ENCODE measurements around the gene APPL2.
"Not testable (repeated sequence)": the region's sequence is repeated elsewhere in the genome, so short reads cannot be mapped to it uniquely, and the experiment has no call there.

APPL2 gene

DNA sequence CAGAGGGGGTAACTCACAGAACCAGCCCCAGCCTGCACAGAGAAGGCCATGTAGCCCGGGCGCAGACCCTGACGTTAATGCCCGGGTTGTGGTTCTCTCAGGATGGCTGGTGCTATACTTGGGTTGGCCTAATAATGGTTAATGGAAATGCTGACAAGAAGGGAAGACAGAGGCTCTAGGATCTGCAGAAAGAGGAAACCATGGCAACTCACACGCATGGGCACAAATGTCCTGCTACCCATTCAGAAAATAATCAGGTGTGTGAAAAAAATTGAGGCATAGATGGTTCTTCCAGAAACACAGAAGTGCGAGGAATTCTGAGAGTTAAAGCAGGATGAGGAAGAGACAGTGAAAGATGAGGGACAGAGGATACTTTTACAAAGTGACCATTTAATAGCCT lies 33.8 kb downstream of the APPL2 start:
- H3K4me1 Mint-ChIP-seq (ENCODE audit: low read depth): peaks cover 2% of the 10 kb centered on the region
- no peaks in the 10 kb centered on the region for H3K9me3 Mint-ChIP-seq (ENCODE audit: low read depth)
- H3K27me3 Mint-ChIP-seq: no peaks in the 10 kb centered on the region
- peaks cover 5% of the 10 kb centered on the region for H3K36me3 Mint-ChIP-seq
- no peak overlapping the region for H3K27ac Mint-ChIP-seq
- no peak overlapping the region for H3K4me3 Mint-ChIP-seq

DNA sequence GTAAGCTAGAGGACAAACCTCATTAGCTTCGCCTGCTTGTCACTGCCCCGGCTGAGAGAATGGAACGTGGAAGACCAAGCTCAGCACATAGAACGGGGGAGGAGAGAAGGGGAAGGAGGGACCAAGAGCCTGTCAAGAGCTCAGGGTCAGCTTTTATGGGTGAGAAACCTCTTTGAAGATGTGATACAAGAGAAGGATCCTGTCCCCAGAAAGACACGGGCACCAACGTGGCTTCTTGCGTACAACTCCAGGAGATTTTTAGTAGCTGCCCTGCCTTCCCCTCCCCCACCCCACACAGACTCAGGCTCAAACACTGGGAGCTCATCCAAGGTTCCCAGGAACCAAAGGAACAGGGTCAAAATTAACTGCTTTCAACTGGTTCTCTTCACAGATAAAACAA lies 34.7 kb downstream of the APPL2 start:
- Mint-ChIP-seq H3K36me3 (peaks cover 3% of the 10 kb centered on the region), H3K4me1 (ENCODE audit: low read depth) (peaks cover 2% of the 10 kb centered on the region), H3K27me3 (no peaks in the 10 kb centered on the region), H3K9me3 (ENCODE audit: low read depth) (no peaks in the 10 kb centered on the region), H3K27ac (no peak overlapping the region), H3K4me3 (no peak overlapping the region)

DNA sequence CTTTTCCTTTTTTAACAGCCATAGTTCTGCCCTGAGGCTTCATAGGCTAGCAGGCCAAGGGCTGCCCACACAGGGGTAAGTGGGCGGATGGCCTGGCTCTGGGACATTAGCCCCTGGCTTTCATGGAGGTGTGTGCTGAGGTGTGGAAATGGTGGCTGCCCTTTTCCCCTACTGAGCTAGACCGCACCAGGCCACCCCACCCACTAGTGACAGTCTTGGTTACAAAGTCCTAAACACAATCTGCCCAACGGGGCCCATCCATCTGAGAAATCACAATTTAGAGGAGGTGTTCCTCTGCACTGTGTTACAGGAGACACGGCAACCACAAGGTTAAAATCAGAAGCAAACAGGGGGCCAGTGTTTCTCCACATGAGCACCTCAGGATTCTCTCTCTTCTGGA lies 35.6 kb downstream of the APPL2 start:
- H3K4me3 Mint-ChIP-seq: no peak overlapping the region
- peaks cover 5% of the 10 kb centered on the region for H3K36me3 Mint-ChIP-seq
- H3K27ac Mint-ChIP-seq: no peak overlapping the region
- H3K27me3 Mint-ChIP-seq: no peaks in the 10 kb centered on the region
- H3K9me3 Mint-ChIP-seq (ENCODE audit: low read depth): no peaks in the 10 kb centered on the region
- peaks cover 2% of the 10 kb centered on the region for H3K4me1 Mint-ChIP-seq (ENCODE audit: low read depth)

DNA sequence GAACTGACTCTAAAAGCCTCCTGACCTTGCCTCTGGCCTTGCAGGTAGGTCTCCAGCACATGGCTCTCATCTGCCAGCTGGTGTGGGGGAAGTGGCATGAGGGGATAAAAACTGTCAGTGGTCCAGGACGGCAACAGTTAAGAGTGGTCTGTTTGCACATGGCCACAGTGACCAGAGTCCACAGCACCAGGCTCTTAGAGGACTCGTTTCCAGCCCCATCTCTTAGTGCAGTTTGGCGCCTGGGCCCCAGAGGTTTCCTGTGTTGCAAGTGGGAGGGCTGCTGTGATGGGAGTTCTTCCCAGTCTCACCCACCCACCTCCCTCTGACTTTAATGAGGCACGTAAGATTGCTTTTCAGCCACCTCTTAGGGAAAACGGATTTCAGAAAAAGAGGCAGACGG lies 37.0 kb downstream of the APPL2 start:
- no peak overlapping the region for H3K27ac Mint-ChIP-seq
- H3K4me3 Mint-ChIP-seq: no peak overlapping the region
- no peaks in the 10 kb centered on the region for H3K27me3 Mint-ChIP-seq
- no peaks in the 10 kb centered on the region for H3K4me1 Mint-ChIP-seq (ENCODE audit: low read depth)
- peaks cover 7% of the 10 kb centered on the region for H3K36me3 Mint-ChIP-seq
- no peaks in the 10 kb centered on the region for H3K9me3 Mint-ChIP-seq (ENCODE audit: low read depth)

DNA sequence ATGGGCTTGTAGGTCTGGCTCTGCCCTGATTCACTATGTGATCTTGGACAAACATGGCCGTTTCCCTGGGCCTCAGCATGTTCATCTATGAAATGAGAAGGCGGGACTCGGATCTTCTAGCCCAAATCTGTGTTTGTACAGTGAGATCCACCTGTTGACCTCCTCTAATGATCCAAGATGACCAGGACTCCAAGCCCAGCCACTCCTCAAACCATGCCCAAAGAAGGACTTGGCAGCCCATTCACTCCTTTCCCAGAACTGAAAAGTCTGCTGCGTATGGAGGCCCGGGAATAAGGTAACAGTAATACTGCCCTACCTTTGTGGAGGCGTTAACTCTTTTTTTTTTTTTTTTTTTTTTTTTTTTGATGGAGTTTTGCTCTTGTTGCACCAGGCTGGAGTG lies 39.9 kb downstream of the APPL2 start:
- no peaks in the 10 kb centered on the region for H3K27me3 Mint-ChIP-seq
- H3K36me3 Mint-ChIP-seq: peaks cover 6% of the 10 kb centered on the region
- no peaks in the 10 kb centered on the region for H3K4me1 Mint-ChIP-seq (ENCODE audit: low read depth)
- H3K27ac Mint-ChIP-seq: no peak overlapping the region
- H3K9me3 Mint-ChIP-seq (ENCODE audit: low read depth): no peaks in the 10 kb centered on the region
- H3K4me3 Mint-ChIP-seq: no peak overlapping the region

DNA sequence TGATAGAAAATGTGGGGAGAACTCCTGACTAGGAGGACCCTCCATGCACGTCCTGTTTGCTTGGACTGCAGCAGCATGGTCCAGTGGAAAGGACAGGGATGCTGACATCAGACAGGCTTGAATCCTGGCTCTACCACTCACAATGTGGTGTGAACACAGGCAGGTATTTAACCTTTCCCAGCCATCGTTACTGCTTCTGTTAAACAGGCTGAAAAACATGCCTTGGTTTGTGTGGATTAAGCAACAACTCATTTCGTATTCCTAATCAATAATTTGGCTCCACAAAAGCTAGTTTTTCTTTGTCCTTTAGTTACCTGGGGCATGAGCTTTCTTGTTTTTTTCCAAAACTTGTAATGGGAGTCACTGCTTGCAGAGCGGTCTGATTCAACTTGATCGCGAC lies 41.0 kb downstream of the APPL2 start:
- no peak overlapping the region for H3K4me3 Mint-ChIP-seq
- H3K9me3 Mint-ChIP-seq (ENCODE audit: low read depth): no peaks in the 10 kb centered on the region
- no peak overlapping the region for H3K27ac Mint-ChIP-seq
- no peaks in the 10 kb centered on the region for H3K4me1 Mint-ChIP-seq (ENCODE audit: low read depth)
- peaks cover 8% of the 10 kb centered on the region for H3K36me3 Mint-ChIP-seq
- H3K27me3 Mint-ChIP-seq: no peaks in the 10 kb centered on the region

DNA sequence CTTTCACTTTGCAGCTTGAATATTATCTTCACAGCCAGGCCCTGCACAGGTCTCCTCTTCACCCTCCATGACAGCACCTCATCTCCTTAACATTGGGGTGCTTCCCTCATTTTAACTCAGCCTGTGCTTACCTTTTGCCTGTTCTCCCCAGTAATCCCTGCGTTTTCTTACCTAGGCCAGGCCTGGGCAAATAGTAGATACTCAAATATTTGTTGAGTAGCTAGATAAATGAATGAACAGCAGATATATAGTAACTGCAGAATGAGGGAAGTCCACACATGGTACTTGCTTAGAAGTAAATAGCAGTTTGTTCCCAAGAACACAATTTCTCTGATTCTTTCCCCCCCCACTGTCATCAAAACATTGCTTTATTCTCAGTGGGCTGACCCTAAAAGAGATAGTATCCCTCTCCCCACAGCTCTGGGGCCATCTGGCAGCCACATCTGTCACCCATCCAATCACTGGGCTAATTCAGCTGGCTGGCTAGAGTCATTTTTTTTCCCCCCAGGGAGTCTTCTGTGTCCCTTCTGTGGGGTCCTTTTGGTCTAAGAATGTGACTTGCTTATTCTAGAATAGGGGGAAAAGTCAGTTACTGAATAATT lies 43.2 kb downstream of the APPL2 start:
- Mint-ChIP-seq H3K4me1 (ENCODE audit: low read depth) (no peaks in the 10 kb centered on the region), H3K36me3 (peaks cover 16% of the 10 kb centered on the region), H3K27me3 (no peaks in the 10 kb centered on the region), H3K4me3 (no peak overlapping the region), H3K9me3 (ENCODE audit: low read depth) (no peaks in the 10 kb centered on the region), H3K27ac (no peak overlapping the region)

DNA sequence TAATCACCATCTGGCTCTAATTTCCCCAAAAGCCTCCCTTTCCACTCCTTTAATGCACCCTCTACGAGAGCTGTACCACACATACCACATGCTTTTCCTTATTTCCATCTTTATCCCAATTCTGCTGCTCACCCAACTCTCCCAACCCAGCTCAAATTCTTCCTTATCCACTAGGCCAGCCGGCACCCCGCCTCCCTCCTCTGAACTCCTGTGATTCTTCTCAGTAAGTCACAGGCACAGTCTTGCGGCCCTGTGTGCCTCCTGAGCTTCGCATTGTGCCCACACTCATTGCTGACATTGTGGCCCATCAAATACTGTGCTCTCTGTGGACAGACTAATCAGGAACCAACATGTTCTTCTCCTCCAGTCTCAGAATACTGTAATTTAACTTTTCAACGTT lies 45.4 kb downstream of the APPL2 start:
- no peak overlapping the region for H3K4me3 Mint-ChIP-seq
- H3K4me1 Mint-ChIP-seq (ENCODE audit: low read depth): no peaks in the 10 kb centered on the region
- H3K27me3 Mint-ChIP-seq: no peaks in the 10 kb centered on the region
- H3K36me3 Mint-ChIP-seq: peaks cover 23% of the 10 kb centered on the region
- H3K27ac Mint-ChIP-seq: peak overlapping the region; percentile 5
- H3K9me3 Mint-ChIP-seq (ENCODE audit: low read depth): no peaks in the 10 kb centered on the region

DNA sequence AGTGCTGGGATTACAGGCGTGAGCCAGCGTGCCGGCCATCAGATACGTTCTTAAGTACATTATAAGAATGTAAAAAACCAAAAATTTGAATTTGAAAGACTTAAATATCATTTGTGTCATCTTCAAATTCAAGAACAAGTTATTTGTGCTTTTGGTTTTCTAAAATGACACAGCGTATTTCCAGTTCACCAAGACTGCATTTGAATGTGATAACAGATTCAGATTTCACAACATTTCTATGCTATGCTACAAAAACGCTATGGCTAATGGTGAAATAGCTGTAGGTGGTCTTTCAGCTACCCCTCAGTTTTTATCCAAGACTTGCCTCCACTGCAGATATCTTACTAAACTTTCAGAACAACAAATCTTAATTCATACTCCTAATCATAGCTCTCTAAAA lies 46.7 kb downstream of the APPL2 start:
- Mint-ChIP-seq H3K9me3 (ENCODE audit: low read depth) (no peaks in the 10 kb centered on the region), H3K27ac (peak overlapping the region; percentile 1), H3K4me1 (ENCODE audit: low read depth) (no peaks in the 10 kb centered on the region), H3K27me3 (no peaks in the 10 kb centered on the region), H3K4me3 (no peak overlapping the region), H3K36me3 (peaks cover 23% of the 10 kb centered on the region)

DNA sequence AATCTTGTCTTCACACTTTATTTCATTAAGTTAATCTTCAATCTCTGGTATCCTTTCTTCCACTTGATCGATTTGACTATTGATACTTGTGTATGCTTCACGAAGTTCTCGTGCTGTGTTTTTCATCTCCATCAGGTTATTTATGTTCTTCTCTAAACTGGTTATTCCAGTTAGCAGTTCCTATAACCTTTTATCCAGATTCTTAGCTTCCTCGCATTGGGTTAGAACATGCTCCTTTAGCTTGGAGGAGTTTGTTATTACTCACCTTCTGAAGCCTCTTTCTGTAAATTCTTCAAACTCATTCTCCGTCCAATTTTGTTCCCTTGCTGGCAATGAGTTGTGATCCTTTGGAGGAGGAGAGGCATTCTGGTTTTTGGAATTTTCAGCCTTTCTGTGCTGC lies 52.0 kb downstream of the APPL2 start:
- not testable (repeated sequence) for H3K4me1 Mint-ChIP-seq (ENCODE audit: low read depth); H3K4me3 Mint-ChIP-seq; H3K27ac Mint-ChIP-seq; H3K27me3 Mint-ChIP-seq
- H3K9me3 Mint-ChIP-seq (ENCODE audit: low read depth): peaks cover 11% of the 10 kb centered on the region
- H3K36me3 Mint-ChIP-seq: peaks cover 46% of the 10 kb centered on the region

DNA sequence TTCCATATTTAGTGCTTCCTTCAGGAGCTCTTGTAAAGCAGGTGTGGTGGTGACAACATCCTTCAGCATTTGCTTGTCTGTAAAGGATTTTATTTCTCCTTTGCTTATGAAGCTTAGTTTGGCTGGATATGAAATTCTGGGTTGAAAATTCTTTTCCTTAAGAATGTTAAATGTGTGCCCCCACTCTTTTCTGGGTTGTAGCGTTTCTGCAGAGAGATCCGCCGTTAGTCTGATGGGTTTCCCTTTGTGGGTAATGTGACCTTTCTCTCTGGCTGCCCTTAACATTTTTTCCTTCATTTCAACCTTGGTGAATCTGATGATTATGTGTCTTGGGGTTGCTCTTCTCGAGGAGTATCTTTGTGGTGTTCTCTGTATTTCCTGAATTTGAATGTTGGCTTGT lies 52.6 kb downstream of the APPL2 start:
- peaks cover 11% of the 10 kb centered on the region for H3K9me3 Mint-ChIP-seq (ENCODE audit: low read depth)
- not testable (repeated sequence) for H3K4me1 Mint-ChIP-seq (ENCODE audit: low read depth); H3K27ac Mint-ChIP-seq; H3K27me3 Mint-ChIP-seq; H3K4me3 Mint-ChIP-seq
- peaks cover 44% of the 10 kb centered on the region for H3K36me3 Mint-ChIP-seq

DNA sequence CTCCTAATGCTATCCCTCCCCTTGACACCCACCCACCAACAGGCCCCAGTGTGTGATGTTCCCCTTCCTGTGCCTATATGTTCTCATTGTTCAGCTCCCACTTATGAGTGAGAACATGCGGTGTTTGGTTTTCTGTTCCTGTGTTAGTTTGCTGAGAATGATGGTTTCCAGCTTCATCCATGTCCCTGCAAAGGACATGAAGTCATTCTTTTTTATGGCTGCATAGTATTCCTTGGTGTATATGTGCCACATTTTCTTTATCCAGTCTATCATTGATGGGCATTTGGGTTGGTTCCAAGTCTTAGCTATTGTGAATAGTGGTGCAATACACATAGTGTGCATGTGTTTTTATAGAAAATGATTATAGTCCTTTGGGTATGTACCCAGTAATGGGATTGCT lies 56.9 kb downstream of the APPL2 start:
- not testable (repeated sequence) for H3K4me3 Mint-ChIP-seq
- Mint-ChIP-seq H3K36me3 (peaks cover 38% of the 10 kb centered on the region), H3K27ac (peak overlapping the region; percentile 34)

DNA sequence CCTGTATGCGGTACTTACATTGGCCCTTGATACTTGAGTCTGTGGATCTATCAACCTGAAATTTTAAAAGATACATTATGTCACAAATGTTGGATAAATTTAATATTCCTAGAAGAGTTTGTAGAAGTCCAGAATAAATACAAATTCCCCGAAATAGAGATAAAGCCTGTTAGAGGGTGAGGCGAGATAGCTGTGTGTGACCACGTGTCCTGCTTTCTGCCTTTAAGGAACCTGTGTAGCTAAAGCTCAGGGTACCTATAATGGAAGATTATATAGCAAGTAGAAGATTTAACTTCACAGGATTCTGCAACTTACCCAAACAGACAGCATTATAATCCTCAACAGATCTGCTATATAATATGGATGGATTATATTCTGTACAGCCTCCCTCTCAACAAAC lies 58.8 kb downstream of the APPL2 start:
- peaks cover 5% of the 10 kb centered on the region for H3K4me1 Mint-ChIP-seq (ENCODE audit: low read depth)
- no peaks in the 10 kb centered on the region for H3K27me3 Mint-ChIP-seq
- H3K4me3 Mint-ChIP-seq: no peak overlapping the region
- peaks cover 23% of the 10 kb centered on the region for H3K36me3 Mint-ChIP-seq
- peaks cover 7% of the 10 kb centered on the region for H3K9me3 Mint-ChIP-seq (ENCODE audit: low read depth)
- no peak overlapping the region for H3K27ac Mint-ChIP-seq

More for the DNA sequence above, 56.9 kb downstream of the APPL2 start:
- H3K4me1 Mint-ChIP-seq (ENCODE audit: low read depth); H3K27me3 Mint-ChIP-seq: not testable (repeated sequence)
- peaks cover 11% of the 10 kb centered on the region for H3K9me3 Mint-ChIP-seq (ENCODE audit: low read depth)

DNA sequence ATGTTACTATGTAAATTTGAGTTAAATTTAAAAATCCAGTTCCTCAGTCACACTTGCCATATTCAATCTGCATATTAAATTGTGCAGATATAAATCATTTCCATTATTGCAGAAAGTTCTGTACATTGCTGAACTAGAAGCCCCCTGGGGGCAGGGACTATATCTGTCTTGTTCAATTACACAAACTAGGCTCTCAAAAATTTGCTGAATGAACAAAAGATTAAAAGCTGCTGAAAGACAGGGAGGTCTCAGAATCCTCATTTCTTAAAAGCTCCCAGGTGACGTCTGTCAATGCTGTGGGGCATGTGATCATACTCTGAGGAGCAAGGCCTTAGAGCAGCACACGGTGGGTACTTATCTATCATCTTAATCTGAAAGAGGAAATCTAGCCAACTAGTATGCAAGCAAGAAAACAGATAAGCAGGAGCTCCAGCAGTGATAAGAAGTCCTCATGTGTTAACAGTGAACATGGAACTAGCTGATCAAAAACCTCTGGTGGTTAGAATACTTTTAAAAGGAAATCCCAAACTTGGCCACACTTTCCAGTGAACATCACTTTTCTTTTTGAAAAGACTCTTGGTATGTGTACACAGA lies 60.5 kb downstream of the APPL2 start:
- Mint-ChIP-seq H3K27me3 (no peaks in the 10 kb centered on the region), H3K27ac (peak overlapping the region; percentile 50)

DNA sequence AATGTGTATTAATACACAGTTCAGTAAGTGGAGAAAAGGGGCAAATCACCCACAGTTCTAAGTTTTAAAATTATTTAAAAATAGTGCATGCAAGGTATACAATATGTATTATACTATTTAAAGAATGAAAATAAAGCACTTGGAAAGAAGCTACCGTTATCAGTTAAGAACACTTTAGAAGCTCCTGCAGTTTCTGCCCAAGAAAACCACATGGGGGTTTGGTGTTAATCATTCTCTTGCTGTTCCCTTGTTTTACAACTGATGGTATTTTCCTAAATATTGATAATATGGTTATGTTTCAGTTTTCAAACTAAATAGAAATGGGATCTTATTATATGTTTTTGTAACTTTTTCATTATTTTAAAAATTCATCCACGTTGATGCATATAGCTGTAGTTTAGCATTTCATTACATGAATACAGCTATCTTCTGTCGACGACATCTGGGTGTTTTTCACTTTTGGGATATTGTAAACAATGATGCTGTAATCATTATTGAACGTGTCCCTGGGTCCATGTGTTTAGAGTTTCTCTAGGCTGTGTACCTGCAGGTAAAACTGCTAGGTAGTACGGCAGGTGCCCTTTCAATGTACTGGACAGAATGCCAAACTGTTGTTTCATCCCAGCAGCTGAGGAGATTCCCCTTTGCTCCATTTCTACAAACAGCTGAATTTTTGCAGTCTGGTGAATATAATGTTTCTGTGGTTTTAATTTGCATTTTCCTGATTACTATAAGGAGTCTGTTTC lies 64.1 kb downstream of the APPL2 start:
- H3K9me3 Mint-ChIP-seq (ENCODE audit: low read depth): no peaks in the 10 kb centered on the region
- H3K27ac Mint-ChIP-seq: peak overlapping the region; percentile 38
- peaks cover 4% of the 10 kb centered on the region for H3K36me3 Mint-ChIP-seq
- H3K4me3 Mint-ChIP-seq: no peak overlapping the region
- no peaks in the 10 kb centered on the region for H3K27me3 Mint-ChIP-seq
- H3K4me1 Mint-ChIP-seq (ENCODE audit: low read depth): peaks cover 5% of the 10 kb centered on the region

More for the DNA sequence above, 60.5 kb downstream of the APPL2 start:
- no peak overlapping the region for H3K4me3 Mint-ChIP-seq
- peaks cover 1% of the 10 kb centered on the region for H3K9me3 Mint-ChIP-seq (ENCODE audit: low read depth)
- H3K4me1 Mint-ChIP-seq (ENCODE audit: low read depth): peaks cover 5% of the 10 kb centered on the region
- peaks cover 11% of the 10 kb centered on the region for H3K36me3 Mint-ChIP-seq

DNA sequence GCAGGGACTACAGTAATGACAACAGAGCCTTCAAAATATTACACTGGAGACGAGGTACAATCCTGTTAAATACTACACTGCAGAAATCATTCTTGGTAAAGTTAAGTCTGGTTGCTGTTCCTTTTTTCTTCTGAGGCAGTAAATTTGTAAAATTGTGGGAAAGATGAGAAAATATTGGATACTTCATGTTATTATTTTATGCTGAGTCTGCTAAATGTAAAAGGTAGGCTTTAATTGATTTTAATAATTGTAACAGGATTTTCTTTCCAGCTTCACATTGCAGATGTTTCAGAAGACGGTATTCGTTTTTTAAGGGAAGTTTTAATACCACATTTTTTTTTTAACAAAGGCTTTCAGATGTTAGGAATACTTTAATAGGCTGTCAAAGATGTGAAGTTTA lies 65.8 kb downstream of the APPL2 start:
- Mint-ChIP-seq H3K4me3 (no peak overlapping the region), H3K27me3 (no peaks in the 10 kb centered on the region), H3K36me3 (peaks cover 4% of the 10 kb centered on the region), H3K4me1 (ENCODE audit: low read depth) (no peaks in the 10 kb centered on the region), H3K27ac (no peak overlapping the region), H3K9me3 (ENCODE audit: low read depth) (no peaks in the 10 kb centered on the region)
